Stomach (tissue), 4 donors: ENCODE measurements around the gene FBXO46.

Experiments
- POLR2A ChIP-seq, 4 donors: fragments of 450-650 bp; IDR thresholded peaks; one replicate each; pipeline ENCODE4 v1.6.1; 2016; ENCODE audit warnings: antibody characterized with exemption in 4 of 4, control low read depth in 2 of 4, mild to moderate bottlenecking in 1 of 4, moderate library complexity in 1 of 4
- POLR2AphosphoS5 ChIP-seq, 3 donors: sonication (generic); formaldehyde crosslinking; IDR thresholded peaks; one replicate each; pipeline ENCODE4 v1.6.1; 2016; ENCODE audit warnings: antibody characterized with exemption in 3 of 3
- TF ChIP-seq, protein P1 (sequence below), 7 experiments: fragments of 450-650 bp in 4 of 7; fragments of 200-600 bp in 3 of 7; sonication (generic) in 3 of 7; IDR thresholded peaks; one replicate each; pipeline ENCODE4 v1.5.1; 2016 to 2019; ENCODE audit warnings: antibody characterized with exemption in 7 of 7, control low read depth in 2 of 7, mild to moderate bottlenecking in 1 of 7

DNA sequence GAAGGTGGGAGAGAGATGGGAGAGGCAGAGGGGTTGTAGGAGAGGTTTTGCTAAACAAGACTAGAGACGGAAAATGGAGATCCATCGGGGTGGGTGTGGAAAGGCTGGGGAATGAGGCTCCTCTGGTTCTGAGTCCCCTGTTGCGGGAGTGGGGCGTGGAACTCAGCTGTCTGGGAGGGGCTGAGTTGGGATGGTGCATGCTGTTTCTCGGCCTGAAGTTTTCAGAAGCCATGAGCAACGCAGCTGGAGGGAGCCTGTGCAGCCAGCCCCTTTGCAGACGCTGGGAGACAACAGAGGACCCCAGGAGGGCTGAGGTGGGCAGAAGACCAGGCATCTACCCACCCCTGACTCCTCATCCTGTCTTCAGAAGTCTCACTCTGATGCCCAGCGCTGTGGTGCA is 70.1 kb downstream of the FBXO46 start:
- TF ChIP-seq, protein P1, sequence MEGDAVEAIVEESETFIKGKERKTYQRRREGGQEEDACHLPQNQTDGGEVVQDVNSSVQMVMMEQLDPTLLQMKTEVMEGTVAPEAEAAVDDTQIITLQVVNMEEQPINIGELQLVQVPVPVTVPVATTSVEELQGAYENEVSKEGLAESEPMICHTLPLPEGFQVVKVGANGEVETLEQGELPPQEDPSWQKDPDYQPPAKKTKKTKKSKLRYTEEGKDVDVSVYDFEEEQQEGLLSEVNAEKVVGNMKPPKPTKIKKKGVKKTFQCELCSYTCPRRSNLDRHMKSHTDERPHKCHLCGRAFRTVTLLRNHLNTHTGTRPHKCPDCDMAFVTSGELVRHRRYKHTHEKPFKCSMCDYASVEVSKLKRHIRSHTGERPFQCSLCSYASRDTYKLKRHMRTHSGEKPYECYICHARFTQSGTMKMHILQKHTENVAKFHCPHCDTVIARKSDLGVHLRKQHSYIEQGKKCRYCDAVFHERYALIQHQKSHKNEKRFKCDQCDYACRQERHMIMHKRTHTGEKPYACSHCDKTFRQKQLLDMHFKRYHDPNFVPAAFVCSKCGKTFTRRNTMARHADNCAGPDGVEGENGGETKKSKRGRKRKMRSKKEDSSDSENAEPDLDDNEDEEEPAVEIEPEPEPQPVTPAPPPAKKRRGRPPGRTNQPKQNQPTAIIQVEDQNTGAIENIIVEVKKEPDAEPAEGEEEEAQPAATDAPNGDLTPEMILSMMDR (IDR thresholded peaks at IDR 0.05) = no peak
- no peak for TF ChIP-seq POLR2A (IDR thresholded peaks at IDR 0.05)
- no peak for TF ChIP-seq POLR2AphosphoS5 (IDR thresholded peaks at IDR 0.05)
